Measurements from ENCODE around the gene RICTOR.

DNA sequence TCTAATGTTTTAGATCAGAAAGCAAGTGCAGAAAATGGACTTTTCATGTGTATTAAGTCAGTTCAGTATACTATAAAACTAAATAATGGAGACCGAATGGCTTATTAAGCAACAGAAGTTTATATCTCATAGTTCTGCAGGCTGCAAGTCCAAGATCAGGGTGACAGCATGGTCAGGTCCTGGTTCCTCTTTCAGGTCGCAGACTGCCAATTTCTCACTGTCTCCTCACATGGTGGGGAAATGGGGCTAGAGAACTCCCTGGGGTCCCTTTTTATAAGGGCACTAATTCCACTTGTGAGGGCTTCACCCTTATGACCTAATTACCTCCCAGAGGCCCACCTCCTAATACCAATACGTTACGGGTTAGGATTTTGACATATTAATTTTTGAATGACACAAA is 48.7 kb downstream of the RICTOR start:
- TF ChIP-seq, protein P1, sequence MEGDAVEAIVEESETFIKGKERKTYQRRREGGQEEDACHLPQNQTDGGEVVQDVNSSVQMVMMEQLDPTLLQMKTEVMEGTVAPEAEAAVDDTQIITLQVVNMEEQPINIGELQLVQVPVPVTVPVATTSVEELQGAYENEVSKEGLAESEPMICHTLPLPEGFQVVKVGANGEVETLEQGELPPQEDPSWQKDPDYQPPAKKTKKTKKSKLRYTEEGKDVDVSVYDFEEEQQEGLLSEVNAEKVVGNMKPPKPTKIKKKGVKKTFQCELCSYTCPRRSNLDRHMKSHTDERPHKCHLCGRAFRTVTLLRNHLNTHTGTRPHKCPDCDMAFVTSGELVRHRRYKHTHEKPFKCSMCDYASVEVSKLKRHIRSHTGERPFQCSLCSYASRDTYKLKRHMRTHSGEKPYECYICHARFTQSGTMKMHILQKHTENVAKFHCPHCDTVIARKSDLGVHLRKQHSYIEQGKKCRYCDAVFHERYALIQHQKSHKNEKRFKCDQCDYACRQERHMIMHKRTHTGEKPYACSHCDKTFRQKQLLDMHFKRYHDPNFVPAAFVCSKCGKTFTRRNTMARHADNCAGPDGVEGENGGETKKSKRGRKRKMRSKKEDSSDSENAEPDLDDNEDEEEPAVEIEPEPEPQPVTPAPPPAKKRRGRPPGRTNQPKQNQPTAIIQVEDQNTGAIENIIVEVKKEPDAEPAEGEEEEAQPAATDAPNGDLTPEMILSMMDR (IDR thresholded peaks at IDR 0.05): no peak
- TF ChIP-seq POLR2A (IDR thresholded peaks at IDR 0.05): no peak
